ENCODE data around the gene GMDS. TPM values are rescaled to one million over a fixed set of nuclear protein-coding genes. Genes with fewer than 3 reads are reported as not detected.

GMDS gene
- total RNA-seq, 1 experiment from 2014 or later = 35.0 TPM

GRCh38 chr6:2035046-2035445 lies 210.4 kb downstream of the GMDS start:
- H3K36me3 Mint-ChIP-seq = no peaks in the 10 kb centered on the region
- H3K27ac Mint-ChIP-seq = no peak overlapping the region
- no peak overlapping the region for H3K4me3 Mint-ChIP-seq
- no peak for ATAC-seq
- no peaks in the 10 kb centered on the region for H3K9me3 Mint-ChIP-seq
- CTCF ChIA-PET = no interaction called here
- DNase-seq (ENCODE audit: low spot score) = no peak
- POLR2A ChIA-PET = interaction anchor here (0.6 kb wide), 1 partner anchor 102 kb away, joined by 3 read pairs; no protein-coding TSS in a partner anchor
- peaks cover 26% of the 10 kb centered on the region for H3K4me1 Mint-ChIP-seq
- no peaks in the 10 kb centered on the region for H3K27me3 Mint-ChIP-seq (ENCODE audit: low read depth)
- TF ChIP-seq MXD4 (CRISPR knock-in tag; IDR thresholded peaks at IDR 0.05; ENCODE audit: borderline replicate concordance) = no peak
- no peak for TF ChIP-seq TP53 (CRISPR knock-in tag; IDR thresholded peaks at IDR 0.05)
- no peak for TF ChIP-seq ZNF425 (CRISPR knock-in tag; conservative IDR thresholded peaks at IDR 0.05)
- no peak for TF ChIP-seq MAX (CRISPR knock-in tag; IDR thresholded peaks at IDR 0.05)

GRCh38 chr6:2034256-2034655 lies 211.1 kb downstream of the GMDS start:
- DNase-seq (ENCODE audit: low spot score) (no peak), ATAC-seq (no peak)
- Mint-ChIP-seq H3K9me3 (no peaks in the 10 kb centered on the region), H3K4me1 (peaks cover 31% of the 10 kb centered on the region), H3K27me3 (ENCODE audit: low read depth) (no peaks in the 10 kb centered on the region), H3K4me3 (no peak overlapping the region), H3K36me3 (no peaks in the 10 kb centered on the region), H3K27ac (no peak overlapping the region)
- ChIA-PET POLR2A (no interaction called here), CTCF (no interaction called here)
- no peak for TF ChIP-seq E2F1 (CRISPR knock-in tag; IDR thresholded peaks at IDR 0.05)
- no peak for TF ChIP-seq ZBTB43 (CRISPR knock-in tag; IDR thresholded peaks at IDR 0.05)
- no peak for TF ChIP-seq TP53 (CRISPR knock-in tag; IDR thresholded peaks at IDR 0.05)
- TF ChIP-seq IRF1 (CRISPR knock-in tag; IDR thresholded peaks at IDR 0.05) = no peak

- no peaks in the 10 kb centered on the region for H3K9me3 Mint-ChIP-seq
- TF ChIP-seq NFATC4 (CRISPR knock-in tag; IDR thresholded peaks at IDR 0.05) (no peak), GRHL2 (CRISPR knock-in tag; IDR thresholded peaks at IDR 0.05; ENCODE audit: insufficient replicate concordance, severe bottlenecking) (no peak), SMAD4 (CRISPR knock-in tag; IDR thresholded peaks at IDR 0.05) (no peak), ESRRA (CRISPR knock-in tag; IDR thresholded peaks at IDR 0.05; ENCODE audit: borderline replicate concordance) (no peak), ZSCAN18 (CRISPR knock-in tag; IDR thresholded peaks at IDR 0.05) (no peak), ARID4B (CRISPR knock-in tag; IDR thresholded peaks at IDR 0.05; ENCODE audit: borderline replicate concordance) (no peak), CDX4 (CRISPR knock-in tag; IDR thresholded peaks at IDR 0.05; ENCODE audit: borderline replicate concordance) (no peak), ZNF263 (CRISPR knock-in tag; IDR thresholded peaks at IDR 0.05; ENCODE audit: low read depth) (no peak), ZNF416 (CRISPR knock-in tag; IDR thresholded peaks at IDR 0.05) (no peak), ZNF232 (CRISPR knock-in tag; IDR thresholded peaks at IDR 0.05) (no peak), ZNF138 (CRISPR knock-in tag; conservative IDR thresholded peaks at IDR 0.05) (no peak), OVOL2 (CRISPR knock-in tag; IDR thresholded peaks at IDR 0.05; ENCODE audit: borderline replicate concordance) (no peak)
- no peak overlapping the region for H3K4me3 Mint-ChIP-seq
- H3K27me3 Mint-ChIP-seq (ENCODE audit: low read depth) = no peaks in the 10 kb centered on the region
- ATAC-seq (no peak), DNase-seq (ENCODE audit: low spot score) (no peak)
- peaks cover 36% of the 10 kb centered on the region for H3K4me1 Mint-ChIP-seq
- H3K36me3 Mint-ChIP-seq = no peaks in the 10 kb centered on the region
- ChIA-PET CTCF (no interaction called here), POLR2A (no interaction called here)
- H3K27ac Mint-ChIP-seq = no peak overlapping the region
Observed at GRCh38 chr6:2033544-2033943, 211.9 kb downstream of the GMDS start.

All from WTC11 (cell line).